ENCODE measurements around the gene HOMER1. TPM values are rescaled to one million over a fixed set of nuclear protein-coding genes. Genes with fewer than 3 reads are reported as not detected.
"Not testable (repeated sequence)": the region's sequence is repeated elsewhere in the genome, so short reads cannot be mapped to it uniquely, and the experiment has no call there.

The HOMER1 gene
- total RNA-seq, 2 donors from 2014 or later, result 7.3 to 9.7 TPM

DNA sequence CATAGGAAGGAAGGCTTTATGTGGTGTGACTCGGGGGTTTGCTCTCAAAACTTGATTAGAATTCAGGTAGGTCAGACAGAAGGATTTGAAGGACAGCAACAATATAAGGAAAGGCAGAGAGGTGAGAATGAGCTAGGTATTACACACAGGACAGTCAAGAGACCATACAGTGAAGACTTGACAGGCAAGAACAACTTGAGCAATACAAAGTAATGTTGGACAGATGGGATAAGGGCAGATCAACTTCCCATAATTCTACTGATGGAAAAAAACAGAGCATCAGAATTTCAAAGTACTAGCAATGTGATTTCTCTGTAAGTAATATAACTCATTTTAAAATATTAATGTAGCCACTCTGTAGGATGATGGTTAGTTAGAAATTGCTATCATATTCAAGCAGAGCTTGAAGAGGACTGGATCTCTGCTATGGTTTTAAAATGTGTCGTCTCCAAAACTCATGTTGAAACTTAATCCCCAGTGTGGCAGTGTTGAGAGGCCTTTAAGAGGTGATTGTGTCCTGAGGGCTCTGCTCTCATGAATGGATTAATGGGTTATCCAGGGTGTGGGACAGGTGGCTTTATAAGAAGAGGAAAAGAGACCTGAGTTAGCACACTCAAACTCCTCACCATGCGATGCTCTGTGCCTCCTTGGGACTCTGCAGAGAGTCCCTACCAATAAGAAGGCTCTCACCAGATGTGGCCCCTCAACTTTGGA is 22.4 kb upstream of the HOMER1 start:
- Mint-ChIP-seq H3K4me3 (no peak overlapping the region), H3K27me3 (ENCODE audit: low read depth) (no peaks in the 10 kb centered on the region), H3K27ac (no peak overlapping the region), H3K36me3 (ENCODE audit: insufficient read depth in 2 of 2) (no peaks in the 10 kb centered on the region), H3K9me3 (no peaks in the 10 kb centered on the region), H3K4me1 (ENCODE audit: low read depth) (no peaks in the 10 kb centered on the region)
- no peak for DNase-seq
- ATAC-seq (replicated peaks in 1 of 2), result no peak

DNA sequence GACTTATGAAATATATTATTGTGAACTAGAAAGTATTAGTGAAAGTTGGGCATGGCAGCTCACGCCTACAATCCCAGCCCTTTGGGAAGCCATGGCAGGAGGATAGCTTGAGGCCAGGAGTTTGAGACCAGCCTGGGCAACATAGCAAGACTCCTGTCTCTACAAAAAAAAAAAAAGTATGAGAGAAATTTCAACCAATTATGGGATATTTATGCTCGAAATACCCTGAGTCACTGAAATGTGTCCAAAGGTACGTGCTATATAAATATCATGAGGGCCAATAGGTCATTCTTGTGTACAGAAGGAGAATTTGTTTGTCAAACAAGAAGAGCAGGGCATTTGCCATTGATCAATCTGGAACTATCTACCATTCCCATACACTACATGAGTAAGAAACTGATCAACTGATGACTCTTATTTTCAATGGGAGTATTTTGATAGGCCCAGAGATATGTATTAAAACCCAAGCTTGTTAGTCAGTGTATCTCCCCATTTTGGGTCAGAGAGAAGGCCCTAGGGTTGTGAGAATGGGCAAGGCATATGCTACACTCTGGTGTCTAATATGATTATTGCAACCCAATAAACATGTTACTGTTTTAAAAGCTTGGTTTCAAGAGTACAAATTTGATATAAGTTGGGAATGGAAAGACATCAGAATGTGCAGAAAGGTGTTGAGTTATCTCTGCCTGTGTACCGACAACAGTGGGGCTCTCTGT is 21.7 kb upstream of the HOMER1 start:
- no peak overlapping the region for H3K27ac Mint-ChIP-seq
- no peaks in the 10 kb centered on the region for H3K36me3 Mint-ChIP-seq (ENCODE audit: insufficient read depth in 2 of 2)
- H3K27me3 Mint-ChIP-seq (ENCODE audit: low read depth), result no peaks in the 10 kb centered on the region
- no peak for DNase-seq
- no peak overlapping the region for H3K4me3 Mint-ChIP-seq
- ATAC-seq (replicated peaks in 1 of 2), result peak in 1 of 2 donors; percentile 28
- no peaks in the 10 kb centered on the region for H3K9me3 Mint-ChIP-seq
- no peaks in the 10 kb centered on the region for H3K4me1 Mint-ChIP-seq (ENCODE audit: low read depth)

DNA sequence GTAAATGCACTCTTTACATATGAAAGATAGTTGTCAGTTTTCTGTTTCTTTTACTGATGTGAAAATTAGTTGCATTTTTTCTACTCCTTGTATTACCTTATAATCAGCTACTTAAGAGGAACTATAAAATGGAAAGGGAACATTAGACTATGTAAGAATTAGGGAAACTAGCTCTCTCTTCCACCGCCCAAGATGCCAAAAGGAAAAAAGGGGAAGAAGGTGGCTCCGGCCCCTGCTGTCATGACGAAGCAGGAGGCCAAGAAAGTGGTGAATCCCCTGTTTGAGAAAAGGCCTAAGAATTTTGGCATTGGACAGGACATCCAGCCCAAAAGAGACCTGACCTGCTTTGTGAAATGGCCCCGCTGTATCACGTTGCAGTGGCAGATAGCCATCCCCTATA is 15.2 kb upstream of the HOMER1 start:
- Mint-ChIP-seq H3K36me3 (ENCODE audit: insufficient read depth in 2 of 2) (peaks cover 5 to 8% of the 10 kb centered on the region in 2 donors), H3K27me3 (ENCODE audit: low read depth) (no peaks in the 10 kb centered on the region), H3K27ac (no peak overlapping the region), H3K4me3 (no peak overlapping the region), H3K4me1 (ENCODE audit: low read depth) (no peaks in the 10 kb centered on the region), H3K9me3 (peaks cover 5 to 9% of the 10 kb centered on the region in 2 donors)
- ATAC-seq (replicated peaks in 1 of 2), result no peak
- DNase-seq, result no peak

DNA sequence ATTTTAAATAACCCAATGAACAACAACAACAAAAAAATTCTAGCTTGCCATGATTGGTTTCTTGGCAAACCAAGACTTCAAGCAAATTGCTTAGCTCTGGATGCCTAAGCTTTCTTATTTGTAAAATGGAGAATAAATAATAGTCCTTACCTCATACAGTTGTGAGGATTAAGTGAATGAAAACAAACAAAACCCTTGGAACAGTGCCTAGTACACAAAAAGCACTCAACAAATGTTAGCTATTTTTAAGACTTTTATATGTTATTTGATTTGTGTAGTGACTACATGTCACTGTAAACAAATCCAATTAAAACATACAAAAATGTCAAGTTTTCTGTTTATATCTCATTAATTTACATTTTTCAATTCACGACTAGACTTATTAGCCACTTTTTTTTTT is 13.5 kb upstream of the HOMER1 start:
- Mint-ChIP-seq H3K4me3 (no peak overlapping the region), H3K36me3 (ENCODE audit: insufficient read depth in 2 of 2) (peaks cover 6 to 10% of the 10 kb centered on the region in 2 donors), H3K27ac (no peak overlapping the region)

DNA sequence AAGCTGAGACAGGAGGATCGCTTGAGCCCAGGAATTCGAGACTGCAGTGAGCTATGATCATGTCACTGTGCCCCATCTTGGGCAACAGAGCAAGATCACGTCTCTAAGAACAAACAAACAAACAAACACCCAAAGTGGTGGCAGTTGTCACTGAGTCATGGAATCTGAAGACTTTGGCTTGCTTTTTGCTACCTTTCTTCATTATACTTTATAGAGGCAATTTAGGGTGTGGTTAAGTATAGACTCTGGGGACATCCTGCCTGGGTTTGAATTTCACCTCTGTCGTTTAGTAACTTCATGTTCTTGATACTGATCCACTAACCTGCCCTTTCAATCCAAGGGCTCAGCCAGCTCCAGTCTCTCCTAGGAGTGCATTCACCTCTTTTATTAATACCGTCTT is 13.0 kb upstream of the HOMER1 start:
- Mint-ChIP-seq H3K27ac (no peak overlapping the region), H3K36me3 (ENCODE audit: insufficient read depth in 2 of 2) (peaks cover 6 to 10% of the 10 kb centered on the region in 2 donors), H3K4me3 (no peak overlapping the region), H3K9me3 (peaks cover 5 to 10% of the 10 kb centered on the region in 2 donors), H3K4me1 (ENCODE audit: low read depth) (no peaks in the 10 kb centered on the region), H3K27me3 (ENCODE audit: low read depth) (no peaks in the 10 kb centered on the region)
- no peak for ATAC-seq (replicated peaks in 1 of 2)
- no peak for DNase-seq

More for the DNA sequence above, 13.5 kb upstream of the HOMER1 start:
- H3K9me3 Mint-ChIP-seq, result peaks cover 5 to 10% of the 10 kb centered on the region in 2 donors
- DNase-seq (no peak), ATAC-seq (replicated peaks in 1 of 2) (no peak)
- no peaks in the 10 kb centered on the region for H3K4me1 Mint-ChIP-seq (ENCODE audit: low read depth)
- no peaks in the 10 kb centered on the region for H3K27me3 Mint-ChIP-seq (ENCODE audit: low read depth)

DNA sequence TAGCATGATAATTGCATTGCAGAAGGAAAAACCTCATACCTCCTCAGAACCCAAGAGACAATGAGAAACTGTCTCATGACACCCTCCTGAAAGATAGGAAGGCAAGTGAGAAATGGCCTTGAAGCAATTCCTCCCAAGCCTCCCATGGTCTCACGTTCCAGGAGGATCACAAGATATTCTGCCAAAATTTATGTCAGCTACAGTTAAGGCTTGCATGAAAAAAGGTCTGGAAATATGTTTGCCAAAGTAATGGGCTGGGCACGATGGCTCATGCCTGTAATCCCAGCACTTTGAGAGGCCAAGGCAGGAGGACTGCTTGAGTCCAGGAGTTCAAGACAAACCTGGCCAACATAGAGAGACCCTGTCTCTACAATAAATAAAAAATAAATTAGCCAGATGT is 12.6 kb upstream of the HOMER1 start:
- no peaks in the 10 kb centered on the region for H3K4me1 Mint-ChIP-seq (ENCODE audit: low read depth)
- H3K27ac Mint-ChIP-seq, result no peak overlapping the region
- H3K36me3 Mint-ChIP-seq (ENCODE audit: insufficient read depth in 2 of 2), result peaks cover 6 to 10% of the 10 kb centered on the region in 2 donors
- no peak overlapping the region for H3K4me3 Mint-ChIP-seq
- DNase-seq (no peak), ATAC-seq (replicated peaks in 1 of 2) (no peak)
- H3K9me3 Mint-ChIP-seq, result peaks cover 5 to 10% of the 10 kb centered on the region in 2 donors
- H3K27me3 Mint-ChIP-seq (ENCODE audit: low read depth), result no peaks in the 10 kb centered on the region

DNA sequence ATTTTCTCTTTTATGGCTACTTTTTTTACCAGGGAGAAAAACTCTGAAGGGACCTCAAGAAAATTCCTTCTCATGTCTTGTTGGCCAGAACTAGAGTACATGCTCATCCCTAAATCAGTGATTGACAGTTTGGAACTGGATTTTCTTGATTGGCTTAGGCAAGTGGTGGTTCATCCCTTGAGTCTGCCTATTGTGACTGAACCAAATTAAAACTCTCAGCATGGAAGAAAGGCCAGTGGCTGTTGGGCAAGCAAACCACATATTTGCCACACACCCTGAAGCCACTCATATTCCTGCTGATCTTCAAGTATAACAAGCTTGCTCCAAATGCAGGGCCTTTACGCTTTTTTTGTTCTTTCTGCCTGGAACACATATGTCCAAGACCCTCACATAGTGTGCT is 7.2 kb upstream of the HOMER1 start:
- H3K4me3 Mint-ChIP-seq, result no peak overlapping the region

DNA sequence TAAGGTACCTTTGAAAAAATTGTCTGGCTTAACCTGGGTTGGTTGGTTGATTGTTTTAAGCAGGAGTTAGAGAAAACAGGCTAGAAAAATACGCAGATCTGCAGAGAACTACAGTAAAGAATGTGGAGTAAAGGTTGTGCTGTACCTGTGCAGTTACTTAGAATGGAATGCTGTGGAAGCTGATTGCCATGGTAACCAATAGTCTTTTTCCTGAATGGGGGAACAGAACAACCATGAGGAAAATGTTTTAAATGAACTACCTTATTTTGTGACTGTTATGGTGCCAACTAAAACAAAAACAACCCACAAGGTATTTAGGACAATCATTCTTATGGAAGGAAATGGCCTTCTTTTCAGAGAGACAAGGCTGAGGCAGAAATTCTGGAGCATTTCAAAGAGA is 4.8 kb upstream of the HOMER1 start:
- Mint-ChIP-seq H3K36me3 (ENCODE audit: insufficient read depth in 2 of 2) (peaks cover 0 to 2% of the 10 kb centered on the region in 2 donors), H3K4me1 (ENCODE audit: low read depth) (peaks cover 20% of the 10 kb centered on the region), H3K27me3 (ENCODE audit: low read depth) (no peaks in the 10 kb centered on the region), H3K9me3 (no peaks in the 10 kb centered on the region), H3K27ac (peak overlapping the region; percentile 17), H3K4me3 (no peak overlapping the region)
- no peak for ATAC-seq (replicated peaks in 1 of 2)
- DNase-seq, result no peak

More for the DNA sequence above, 7.2 kb upstream of the HOMER1 start:
- H3K9me3 Mint-ChIP-seq, result peaks cover 5 to 7% of the 10 kb centered on the region in 2 donors
- DNase-seq (no peak), ATAC-seq (replicated peaks in 1 of 2) (no peak)
- peaks cover 10% of the 10 kb centered on the region for H3K4me1 Mint-ChIP-seq (ENCODE audit: low read depth)
- no peaks in the 10 kb centered on the region for H3K27me3 Mint-ChIP-seq (ENCODE audit: low read depth)
- peaks cover 6 to 8% of the 10 kb centered on the region in 2 donors for H3K36me3 Mint-ChIP-seq (ENCODE audit: insufficient read depth in 2 of 2)
- H3K27ac Mint-ChIP-seq, result no peak overlapping the region

DNA sequence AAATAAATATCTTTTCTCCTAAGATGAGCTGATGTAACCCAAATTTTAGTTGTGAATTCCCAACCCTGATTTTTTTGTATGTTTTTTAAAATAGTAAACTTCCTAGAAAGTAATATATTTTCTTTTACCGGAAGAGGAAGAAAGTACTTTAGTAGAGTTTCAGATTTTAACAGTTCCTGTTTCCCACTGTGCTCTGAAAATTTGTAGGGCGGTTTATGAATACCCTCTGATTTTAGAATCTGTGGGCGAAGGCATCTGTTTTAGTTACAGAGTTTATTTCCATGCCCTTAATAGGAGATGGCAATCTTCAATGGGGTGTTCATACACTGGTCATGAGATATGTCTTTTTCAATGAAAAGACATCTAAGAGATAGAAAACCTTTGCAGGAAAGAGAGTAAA is 3.7 kb upstream of the HOMER1 start:
- Mint-ChIP-seq H3K36me3 (ENCODE audit: insufficient read depth in 2 of 2) (peaks cover 0 to 5% of the 10 kb centered on the region in 2 donors), H3K4me1 (ENCODE audit: low read depth) (peaks cover 22% of the 10 kb centered on the region), H3K27ac (no peak overlapping the region), H3K9me3 (no peaks in the 10 kb centered on the region), H3K27me3 (ENCODE audit: low read depth) (peaks cover 3% of the 10 kb centered on the region), H3K4me3 (no peak overlapping the region)
- DNase-seq (no peak), ATAC-seq (replicated peaks in 1 of 2) (no peak)

DNA sequence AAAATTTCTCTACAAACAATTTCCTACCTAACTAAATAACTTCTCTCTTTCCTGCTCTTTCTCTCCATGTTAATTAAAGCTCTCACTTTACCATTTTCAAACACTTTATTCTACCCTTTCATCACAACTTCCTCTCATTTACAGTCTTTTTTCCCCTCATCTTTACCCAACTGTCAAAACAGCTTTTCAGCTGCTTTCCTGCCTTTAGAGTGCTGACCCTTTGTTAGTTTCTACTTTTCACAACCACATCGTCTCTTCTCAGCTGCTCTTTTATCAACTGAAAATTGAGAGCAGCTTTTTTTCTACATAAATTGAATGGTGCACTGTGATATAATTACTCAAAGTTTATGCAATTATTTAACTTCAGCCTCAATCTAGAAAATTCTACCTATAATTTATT is 3.1 kb upstream of the HOMER1 start:
- no peaks in the 10 kb centered on the region for H3K9me3 Mint-ChIP-seq
- ATAC-seq (replicated peaks in 1 of 2) (no peak), DNase-seq (no peak)
- H3K27ac Mint-ChIP-seq, result peak overlapping the region; percentile 1
- peaks cover 28% of the 10 kb centered on the region for H3K4me1 Mint-ChIP-seq (ENCODE audit: low read depth)
- peaks cover 0 to 5% of the 10 kb centered on the region in 2 donors for H3K36me3 Mint-ChIP-seq (ENCODE audit: insufficient read depth in 2 of 2)
- H3K4me3 Mint-ChIP-seq, result peak overlapping the region; percentile 9 to 23
- peaks cover 10% of the 10 kb centered on the region for H3K27me3 Mint-ChIP-seq (ENCODE audit: low read depth)

DNA sequence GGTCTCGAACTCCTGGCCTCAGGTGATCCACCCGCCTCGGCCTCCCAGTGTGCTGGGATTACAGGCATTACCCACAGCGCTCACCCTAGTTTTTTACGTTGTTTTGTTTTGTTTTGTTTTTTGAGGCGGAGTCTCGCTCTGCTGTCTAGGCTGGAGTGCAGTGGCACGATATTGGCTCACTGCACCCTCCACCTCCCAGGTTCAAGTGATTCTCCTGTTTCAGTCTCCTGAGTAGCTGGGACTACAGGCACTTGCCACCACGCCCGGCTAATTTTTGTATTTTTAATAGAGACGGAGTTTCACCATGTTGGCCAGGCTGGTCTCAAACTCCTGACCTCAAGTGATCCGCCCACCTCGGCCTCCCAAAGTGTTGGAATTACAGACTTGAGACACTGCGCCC is 2.4 kb upstream of the HOMER1 start:
- not testable (repeated sequence) for H3K36me3 Mint-ChIP-seq (ENCODE audit: insufficient read depth in 2 of 2); H3K4me3 Mint-ChIP-seq; DNase-seq; ATAC-seq (replicated peaks in 1 of 2); H3K9me3 Mint-ChIP-seq; H3K27ac Mint-ChIP-seq
- peaks cover 35% of the 10 kb centered on the region for H3K4me1 Mint-ChIP-seq (ENCODE audit: low read depth)
- peaks cover 11% of the 10 kb centered on the region for H3K27me3 Mint-ChIP-seq (ENCODE audit: low read depth)

DNA sequence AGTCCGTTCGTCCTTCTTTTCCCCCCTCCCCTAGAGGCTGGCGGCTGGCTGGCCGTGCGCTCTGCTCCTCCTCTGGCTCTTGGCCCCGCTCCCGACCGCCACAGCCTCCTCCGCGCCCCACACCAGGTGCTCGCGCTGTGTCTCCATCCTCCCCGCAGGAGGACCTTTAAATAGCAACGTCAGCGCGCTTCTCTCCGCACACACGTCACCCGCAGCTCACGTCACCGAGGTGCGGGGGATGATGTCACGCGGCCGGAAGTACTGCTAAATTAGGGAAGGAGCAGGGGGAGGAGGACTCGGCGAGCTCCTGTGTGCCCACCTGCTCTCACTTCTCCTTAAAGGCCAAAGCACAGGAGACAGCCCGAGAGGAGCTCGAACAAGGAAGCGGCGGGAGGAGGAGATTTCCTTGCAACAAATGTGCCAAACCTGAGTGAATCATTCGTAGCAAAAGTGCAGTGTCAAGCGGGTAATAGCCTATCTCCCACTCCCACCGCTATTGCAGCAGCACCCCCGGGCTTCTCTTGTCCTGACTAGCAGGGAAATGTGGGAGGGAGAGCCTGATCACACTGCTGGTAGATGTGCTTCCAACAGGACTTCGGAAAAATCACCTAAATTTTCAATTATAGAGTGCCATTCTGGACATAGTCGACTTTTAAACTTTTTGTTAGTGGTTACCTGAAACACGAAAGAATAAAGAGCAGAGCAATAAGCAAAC is 614 bp upstream of the HOMER1 start:
- Mint-ChIP-seq H3K36me3 (ENCODE audit: insufficient read depth in 2 of 2) (peaks cover 0 to 5% of the 10 kb centered on the region in 2 donors), H3K4me1 (ENCODE audit: low read depth) (peaks cover 53% of the 10 kb centered on the region), H3K27ac (peak overlapping the region; percentile 73), H3K27me3 (ENCODE audit: low read depth) (peaks cover 17% of the 10 kb centered on the region), H3K4me3 (peak overlapping the region; percentile 83 to 97), H3K9me3 (no peaks in the 10 kb centered on the region)
- peak; percentile 89 to 91 for DNase-seq
- peak; percentile 85 to 89 for ATAC-seq (replicated peaks in 1 of 2)

DNA sequence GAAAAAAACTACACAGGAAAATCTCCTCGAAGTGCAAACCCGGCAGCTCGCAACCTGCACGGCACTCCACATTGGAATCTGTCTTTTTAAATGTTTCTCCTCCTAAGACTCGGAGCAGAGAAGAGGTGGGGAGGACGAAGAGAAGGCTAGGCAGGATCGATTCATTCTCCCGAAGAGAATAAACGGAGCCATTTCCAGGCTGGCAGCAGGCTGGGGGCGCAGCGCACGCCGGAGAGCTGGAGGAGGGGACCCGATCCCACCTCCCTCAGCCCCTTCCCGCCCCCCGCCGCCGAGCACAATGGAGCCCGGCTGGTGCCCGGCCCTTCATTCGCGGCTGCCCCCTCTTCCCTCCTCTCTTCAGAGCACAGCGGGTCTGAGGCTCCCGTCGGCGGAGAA is 628 bp downstream of the HOMER1 start:
- ATAC-seq (replicated peaks in 1 of 2) (peak in 1 of 2 donors; percentile 37), DNase-seq (no peak)
- Mint-ChIP-seq H3K4me1 (ENCODE audit: low read depth) (peaks cover 65% of the 10 kb centered on the region), H3K4me3 (peak overlapping the region; percentile 93 to 97), H3K27ac (peak overlapping the region; percentile 39), H3K9me3 (no peaks in the 10 kb centered on the region), H3K36me3 (ENCODE audit: insufficient read depth in 2 of 2) (peaks cover 0 to 5% of the 10 kb centered on the region in 2 donors), H3K27me3 (ENCODE audit: low read depth) (peaks cover 17% of the 10 kb centered on the region)

Measured in activated T-cell treated with anti-CD3 and anti-CD28 coated beads, Interleukin-2, amount 50 U/mL, for 72 hours (primary cell).